AG09309 (cell line): ENCODE results near the gene NSD2.
"Not testable (repeated sequence)": the region's sequence is repeated elsewhere in the genome, so short reads cannot be mapped to it uniquely, and the experiment has no call there.

Experiments
- DNase-seq: peaks from one replicate; pipeline ENCODE4 v3.0.0-alpha.2; 2010; ENCODE audit warnings: low read depth
- H3K4me3 ChIP-seq: 2 replicates; pipeline ENCODE4 v1.5.1; 2011; ENCODE audit warnings: mild to moderate bottlenecking, low read depth, low read length, moderate library complexity; ENCODE audit not compliant: control insufficient read depth
- TF ChIP-seq, protein P1 (sequence below): IDR thresholded peaks from 2 replicates; pipeline ENCODE4 v1.5.1; 2011; ENCODE audit warnings: mild to moderate bottlenecking, low read depth, low read length, inconsistent platforms; ENCODE audit not compliant: insufficient read depth, control insufficient read depth; ENCODE audit errors: missing control alignments

NSD2 gene

DNA sequence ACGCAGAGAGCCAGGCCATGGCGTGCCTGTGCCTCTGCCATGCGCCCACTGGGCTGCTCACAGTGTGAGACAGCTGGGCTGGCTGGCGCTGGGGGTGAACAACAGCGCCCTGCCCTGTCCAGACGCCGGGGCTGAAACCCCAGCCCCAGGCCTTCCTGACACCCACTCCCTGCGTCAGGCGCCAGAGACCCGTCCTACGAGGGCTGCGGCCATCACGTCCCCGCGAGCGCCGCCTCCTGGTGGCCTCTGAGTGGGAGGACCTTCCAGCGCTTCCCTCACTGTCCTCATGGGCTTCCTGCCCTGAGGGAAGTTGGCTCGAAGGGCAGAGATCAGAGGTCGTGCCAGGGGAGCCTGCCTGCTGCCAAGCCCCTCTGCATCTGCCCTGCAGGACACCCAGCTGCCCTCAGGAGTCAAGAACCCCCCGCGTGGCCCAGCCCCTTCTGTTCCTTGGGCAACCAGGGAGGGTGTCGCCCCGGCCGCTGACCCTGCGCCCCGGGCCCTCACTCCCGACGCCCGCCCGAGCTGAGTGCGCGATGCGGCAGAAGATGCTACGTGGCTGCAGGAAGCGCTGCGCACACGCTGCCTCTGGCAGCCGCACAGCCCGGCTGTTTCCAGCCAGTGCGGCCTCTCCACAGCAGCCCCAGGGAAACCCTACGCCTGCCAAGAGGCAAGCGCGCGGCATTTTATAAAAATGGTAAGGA lies 121.4 kb downstream of the NSD2 start:
- DNase-seq: no peak
- no peak overlapping the region for H3K4me3 ChIP-seq
- TF ChIP-seq, protein P1, sequence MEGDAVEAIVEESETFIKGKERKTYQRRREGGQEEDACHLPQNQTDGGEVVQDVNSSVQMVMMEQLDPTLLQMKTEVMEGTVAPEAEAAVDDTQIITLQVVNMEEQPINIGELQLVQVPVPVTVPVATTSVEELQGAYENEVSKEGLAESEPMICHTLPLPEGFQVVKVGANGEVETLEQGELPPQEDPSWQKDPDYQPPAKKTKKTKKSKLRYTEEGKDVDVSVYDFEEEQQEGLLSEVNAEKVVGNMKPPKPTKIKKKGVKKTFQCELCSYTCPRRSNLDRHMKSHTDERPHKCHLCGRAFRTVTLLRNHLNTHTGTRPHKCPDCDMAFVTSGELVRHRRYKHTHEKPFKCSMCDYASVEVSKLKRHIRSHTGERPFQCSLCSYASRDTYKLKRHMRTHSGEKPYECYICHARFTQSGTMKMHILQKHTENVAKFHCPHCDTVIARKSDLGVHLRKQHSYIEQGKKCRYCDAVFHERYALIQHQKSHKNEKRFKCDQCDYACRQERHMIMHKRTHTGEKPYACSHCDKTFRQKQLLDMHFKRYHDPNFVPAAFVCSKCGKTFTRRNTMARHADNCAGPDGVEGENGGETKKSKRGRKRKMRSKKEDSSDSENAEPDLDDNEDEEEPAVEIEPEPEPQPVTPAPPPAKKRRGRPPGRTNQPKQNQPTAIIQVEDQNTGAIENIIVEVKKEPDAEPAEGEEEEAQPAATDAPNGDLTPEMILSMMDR: no peak

DNA sequence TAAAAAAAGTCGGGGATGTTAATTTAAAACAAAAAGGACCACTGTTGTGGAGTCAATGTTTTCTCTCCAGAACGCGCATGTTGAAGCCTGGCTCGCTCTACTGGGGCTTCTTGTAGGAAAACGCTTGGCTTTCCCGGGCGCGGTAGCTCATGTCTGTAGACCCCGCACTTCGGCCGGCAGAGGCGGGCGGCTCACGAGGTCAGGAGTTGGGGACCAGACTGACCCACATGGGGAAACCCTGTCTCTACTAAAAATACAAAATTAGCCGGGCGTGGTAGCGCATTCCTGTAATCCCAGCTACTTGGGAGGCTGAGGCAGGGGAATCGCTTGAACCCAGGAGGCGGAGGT lies 122.0 kb downstream of the NSD2 start:
- no peak overlapping the region for H3K4me3 ChIP-seq
- TF ChIP-seq, protein P1: no peak
- no peak for DNase-seq

GRCh38 chr4:1993718-1994516 lies 122.7 kb downstream of the NSD2 start:
- not testable (repeated sequence) for H3K4me3 ChIP-seq, DNase-seq

DNA sequence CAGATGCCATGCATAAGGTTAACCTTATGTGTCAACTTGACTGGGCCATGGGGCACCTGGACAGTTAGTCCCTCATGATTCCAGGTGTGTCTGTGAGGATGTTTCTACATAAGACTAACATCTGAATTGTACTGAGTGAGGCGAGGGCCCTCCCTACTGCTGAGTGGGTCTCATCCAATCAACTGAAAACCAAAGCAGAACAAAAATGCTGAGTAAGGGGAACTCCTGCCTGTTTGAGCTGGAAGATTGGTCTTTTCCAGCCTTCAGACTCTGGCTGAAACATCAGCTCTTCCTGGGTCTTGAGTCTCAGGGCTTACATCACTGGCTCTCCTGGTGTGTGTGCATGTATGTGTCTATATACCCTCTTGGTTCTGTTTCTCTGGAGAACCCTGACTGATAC lies 123.7 kb downstream of the NSD2 start:
- no peak overlapping the region for H3K4me3 ChIP-seq
- TF ChIP-seq, protein P1: no peak
- no peak for DNase-seq

DNA sequence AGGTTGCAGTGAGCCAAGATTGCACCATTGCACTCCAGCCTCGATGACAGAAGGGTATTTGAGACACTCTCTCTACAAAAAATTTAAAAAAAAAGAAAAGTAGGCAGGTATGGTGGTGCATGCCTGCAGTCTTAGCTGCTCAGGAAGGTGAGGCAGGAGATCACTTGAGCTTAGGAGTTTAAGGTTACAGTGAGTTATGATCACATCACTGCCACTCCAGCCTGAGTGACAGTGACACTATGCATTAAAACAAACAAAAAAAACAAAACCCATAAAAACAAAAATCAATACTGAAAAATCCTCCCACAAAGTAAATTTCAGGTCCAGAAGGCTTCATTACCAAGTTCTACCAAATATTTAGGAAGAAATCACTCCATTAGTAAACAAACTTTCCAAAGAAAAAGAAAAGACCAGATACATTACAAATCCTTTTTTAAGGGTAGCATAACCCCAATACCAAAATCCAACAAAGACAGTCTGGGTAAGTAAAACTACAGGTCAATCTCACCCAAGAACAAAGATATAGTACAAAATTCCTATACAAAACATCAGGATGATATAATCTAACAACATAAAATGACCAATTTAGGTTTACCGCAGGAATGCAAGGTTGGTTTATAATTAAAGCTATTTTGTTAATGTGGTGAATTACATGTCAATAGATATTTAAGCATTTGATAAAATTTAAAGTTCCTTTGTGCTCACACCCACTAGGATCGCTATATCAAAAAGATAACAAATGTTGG lies 125.8 kb downstream of the NSD2 start:
- TF ChIP-seq, protein P1: no peak
- H3K4me3 ChIP-seq: no peak overlapping the region
- DNase-seq: no peak

DNA sequence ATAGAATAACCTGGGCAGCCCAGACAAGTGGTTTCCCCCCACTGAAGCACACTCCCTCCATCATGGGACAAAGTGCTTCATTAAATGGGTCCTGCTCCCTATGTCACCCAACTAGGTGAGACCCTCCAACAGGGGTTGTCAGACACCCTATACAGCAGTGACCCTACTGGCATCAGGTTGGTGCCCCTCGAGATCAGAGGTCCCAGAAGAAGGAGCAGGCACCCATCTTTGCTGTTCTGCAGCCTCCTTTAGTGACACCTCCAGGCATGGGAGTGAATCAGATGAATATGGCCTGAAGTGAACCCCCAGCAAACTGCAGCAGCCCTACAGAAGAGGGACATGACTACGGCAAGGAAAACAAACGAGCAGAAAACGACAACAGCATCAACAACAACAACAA lies 126.5 kb downstream of the NSD2 start:
- TF ChIP-seq, protein P1: no peak
- DNase-seq: no peak

GRCh38 chr4:1998296-1998695 lies 127.1 kb downstream of the NSD2 start:
- no peak overlapping the region for H3K4me3 ChIP-seq
- TF ChIP-seq, protein P1: no peak
- DNase-seq: no peak

More for the DNA sequence above, 126.5 kb downstream of the NSD2 start:
- no peak overlapping the region for H3K4me3 ChIP-seq

GRCh38 chr4:1999308-1999707 lies 128.1 kb downstream of the NSD2 start:
- not testable (repeated sequence) for DNase-seq

DNA sequence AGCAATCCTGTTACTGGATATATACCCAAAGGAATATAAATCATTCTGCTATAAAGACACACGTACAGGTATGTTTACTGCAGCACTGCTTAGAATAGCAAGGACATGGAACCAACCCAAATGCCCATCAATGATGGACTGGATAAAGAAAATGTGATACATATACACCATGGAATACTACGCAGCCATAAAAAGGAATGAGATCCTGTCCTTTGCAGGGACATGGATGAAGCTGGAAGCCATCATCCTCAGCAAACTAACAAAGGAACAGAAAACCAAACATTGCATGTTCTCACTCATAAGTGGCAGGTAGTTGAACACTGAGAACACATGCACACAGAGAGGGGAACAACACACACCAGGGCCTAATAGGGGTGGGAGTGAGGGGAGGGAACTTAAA lies 132.2 kb downstream of the NSD2 start:
- DNase-seq, H3K4me3 ChIP-seq: not testable (repeated sequence)

More at GRCh38 chr4:1999308-1999707, 128.1 kb downstream of the NSD2 start:
- not testable (repeated sequence) for H3K4me3 ChIP-seq
